DMS79 (cell line): ENCODE results near the gene FOXL3.

Experiments
- DNase-seq: peaks from one replicate; lab custom pipeline; 2025; lab: John Stamatoyannopoulos, UW

Gene FOXL3

DNA sequence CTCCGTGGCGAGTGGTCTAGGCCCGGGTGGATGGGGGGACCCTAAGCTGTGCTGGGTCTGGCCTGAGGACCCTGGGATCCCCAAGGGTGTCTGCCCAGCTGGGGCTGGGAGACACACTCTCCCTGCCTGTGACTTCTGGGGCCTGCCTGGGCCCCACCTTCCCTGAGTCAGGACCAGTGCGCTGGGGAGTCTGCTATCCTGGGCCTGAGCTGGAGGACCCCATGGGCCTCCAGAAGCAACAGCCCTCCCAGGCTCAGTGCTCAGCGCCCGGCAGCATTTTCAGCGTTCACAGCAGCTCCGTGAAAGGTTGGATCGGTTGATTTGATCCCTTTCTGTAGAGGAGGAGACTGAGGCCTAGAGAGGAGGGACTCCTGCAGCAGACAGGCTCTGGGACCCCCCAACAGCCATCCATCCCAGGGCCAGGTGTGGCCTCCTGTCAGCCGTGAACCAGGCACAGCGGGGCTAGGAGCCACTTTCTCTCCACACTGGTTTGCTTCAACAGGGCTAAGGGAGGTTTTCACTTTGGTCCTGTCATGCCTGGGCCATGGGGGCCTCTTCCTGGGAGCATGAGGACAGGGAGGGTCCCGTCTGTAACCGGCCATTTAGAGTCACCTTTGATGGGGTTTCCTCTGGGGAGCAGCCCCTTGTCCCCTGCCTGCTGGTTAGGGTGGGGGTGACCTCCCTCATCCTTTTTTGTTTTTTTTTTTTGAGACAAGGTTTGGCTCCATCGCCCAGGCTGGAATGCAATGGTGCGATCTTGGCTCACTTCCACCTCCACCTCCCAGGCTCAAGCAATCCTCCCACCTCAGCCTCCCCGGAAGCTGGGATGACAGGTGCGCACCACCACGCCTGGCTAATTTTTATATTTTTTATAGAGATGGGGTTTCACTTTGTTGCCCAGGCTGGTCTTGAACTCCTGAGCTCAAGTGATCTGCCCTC is 12.4 kb downstream of the FOXL3 start:
- DNase-seq: no peak

GRCh38 chr7:303425-303824 is 13.5 kb downstream of the FOXL3 start:
- DNase-seq: no peak

GRCh38 chr7:303884-304573 is 14.1 kb downstream of the FOXL3 start:
- no peak for DNase-seq

- DNase-seq: no peak
These were observed 14.8 kb downstream of the FOXL3 start for GRCh38 chr7:304574-305409.

GRCh38 chr7:305410-306151 is 15.6 kb downstream of the FOXL3 start:
- no peak for DNase-seq

GRCh38 chr7:307970-308369 is 18.0 kb downstream of the FOXL3 start:
- DNase-seq: no peak

DNA sequence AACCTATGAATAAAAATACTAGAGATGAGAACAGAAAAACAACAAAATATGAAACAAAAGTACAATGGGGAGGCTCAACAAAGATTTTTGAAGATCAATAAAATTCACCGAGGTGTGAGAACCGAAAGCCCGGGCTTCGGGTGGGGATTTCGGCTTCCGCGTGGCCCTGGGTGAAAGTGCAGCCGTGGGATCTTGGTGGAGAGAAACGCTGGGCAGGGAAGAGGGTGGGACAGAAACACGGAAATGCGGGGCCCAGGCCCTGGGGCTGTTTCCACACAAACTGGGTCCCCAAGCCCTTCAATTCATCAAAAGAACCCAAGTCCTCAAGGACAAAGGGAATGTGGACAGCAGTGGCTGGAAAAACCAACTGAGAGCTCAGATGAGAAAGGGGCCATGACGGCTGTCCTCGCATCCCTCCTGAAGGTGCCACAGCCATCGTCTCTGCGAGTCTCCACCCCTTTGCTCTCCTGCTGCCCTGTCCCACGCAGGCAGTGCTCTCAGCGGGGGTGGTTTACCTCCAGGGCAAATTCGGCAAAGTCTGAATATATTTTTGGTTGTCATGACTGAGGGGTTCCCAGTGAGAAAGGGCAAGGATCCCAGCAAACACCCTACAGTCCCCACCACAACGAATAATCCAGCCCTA is 19.7 kb downstream of the FOXL3 start:
- no peak for DNase-seq

DNA sequence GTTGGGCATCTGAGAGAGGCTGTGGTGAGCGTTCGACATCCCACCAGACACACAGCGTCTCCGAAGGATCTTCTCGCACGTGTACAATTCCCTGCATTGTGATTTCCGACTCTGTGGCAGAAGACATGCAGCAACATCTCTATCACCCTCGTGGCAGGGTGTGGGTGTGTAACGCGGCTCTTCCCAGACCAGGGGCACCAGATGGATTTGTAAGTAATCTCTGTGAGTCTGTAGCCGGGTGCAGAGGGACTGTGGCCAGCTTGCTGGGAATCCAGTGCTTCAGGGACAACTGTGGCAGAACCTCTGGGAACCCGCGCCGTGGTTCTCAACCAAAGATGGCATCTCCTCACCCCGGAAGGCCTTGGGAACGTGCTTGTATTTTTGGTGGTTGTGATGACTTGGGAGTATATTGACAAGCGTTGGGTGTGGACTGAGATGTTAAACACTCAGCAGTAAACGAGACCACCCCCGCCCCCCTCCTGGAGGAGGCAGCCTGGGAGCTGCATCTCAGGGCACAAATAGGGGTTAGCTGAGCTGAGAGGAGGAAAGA is 21.2 kb downstream of the FOXL3 start:
- no peak for DNase-seq

DNA sequence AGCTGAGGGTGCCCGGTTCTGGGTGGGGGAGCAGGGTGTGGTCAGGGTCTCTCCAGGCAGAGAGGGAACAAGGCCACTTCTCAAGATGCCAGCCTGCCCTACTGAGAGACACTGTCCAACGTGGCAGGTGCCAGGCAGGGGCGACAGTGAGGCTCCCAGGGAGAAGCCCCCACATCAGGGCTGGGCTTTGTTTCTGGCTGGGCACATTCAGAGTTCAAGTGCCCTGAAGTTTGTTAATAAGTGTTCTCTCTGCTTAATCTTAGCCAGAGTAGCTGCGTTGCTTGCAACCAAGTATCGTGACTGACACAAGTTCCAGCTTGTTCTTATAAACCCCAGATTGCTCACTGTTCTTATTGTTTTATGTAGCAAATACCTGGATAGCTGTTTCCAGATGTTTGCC is 21.8 kb downstream of the FOXL3 start:
- peak; percentile 52 for DNase-seq

DNA sequence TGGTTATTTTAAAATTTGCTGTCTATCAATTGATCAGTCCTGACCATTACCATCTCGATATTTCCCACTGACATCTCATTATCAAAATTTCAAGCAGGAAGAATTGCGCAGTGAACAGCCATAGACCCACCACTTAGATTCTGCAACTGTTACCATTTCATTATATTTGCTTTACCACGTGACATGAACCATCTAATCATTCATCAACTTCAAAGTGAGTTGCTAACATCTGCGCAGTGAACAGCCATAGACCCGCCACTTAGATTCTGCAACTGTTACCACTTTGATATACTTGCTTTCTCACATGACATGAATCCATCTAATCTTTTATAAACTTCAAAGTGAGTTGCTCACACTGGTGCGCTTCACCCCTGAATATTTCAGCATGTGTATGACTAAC is 22.5 kb downstream of the FOXL3 start:
- DNase-seq: no peak

- DNase-seq: no peak
These were observed 24.9 kb downstream of the FOXL3 start for GRCh38 chr7:314853-315252.

- DNase-seq: no peak
These were observed 25.7 kb downstream of the FOXL3 start for GRCh38 chr7:315516-316265.

DNA sequence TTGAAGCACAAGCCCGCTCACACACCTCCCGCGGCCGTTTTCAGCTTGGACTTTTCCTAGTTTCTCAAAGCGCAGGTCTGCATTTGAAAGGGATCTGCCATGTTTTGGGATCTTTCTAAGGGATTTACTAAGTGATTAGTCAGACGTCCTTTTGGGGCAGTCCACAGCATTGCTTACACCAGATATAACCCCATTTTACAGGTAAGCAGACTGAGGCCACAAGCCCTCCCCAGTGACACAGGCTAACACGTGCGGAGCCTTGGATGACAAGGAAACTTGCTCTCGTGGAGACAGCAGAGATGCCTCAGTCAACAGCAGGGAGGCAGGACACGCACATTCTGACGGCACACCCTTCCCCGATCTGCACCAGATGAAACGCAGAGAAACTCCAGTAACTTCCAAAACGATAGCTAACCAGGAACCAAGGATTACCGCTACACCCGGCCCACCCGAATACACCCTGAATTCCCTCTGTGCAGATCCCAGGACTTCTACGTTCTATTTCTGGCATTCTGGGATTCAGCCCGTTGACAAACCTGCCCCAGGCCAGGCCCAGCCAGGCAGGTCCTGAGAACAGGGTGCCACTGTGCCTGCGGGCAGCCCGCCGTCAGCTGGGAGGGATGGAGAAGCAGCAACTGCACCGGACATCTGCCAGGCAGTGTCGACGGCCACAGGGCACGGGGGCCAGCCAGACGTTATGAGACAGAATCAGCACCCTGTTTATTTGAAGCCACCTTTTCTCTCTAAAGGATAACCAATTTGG is 27.9 kb downstream of the FOXL3 start:
- DNase-seq: no peak

- no peak for DNase-seq
These were observed 28.5 kb downstream of the FOXL3 start for GRCh38 chr7:318476-318875.

GRCh38 chr7:318878-319661 is 29.1 kb downstream of the FOXL3 start:
- DNase-seq: no peak

GRCh38 chr7:320297-320696 is 30.3 kb downstream of the FOXL3 start:
- no peak for DNase-seq

DNA sequence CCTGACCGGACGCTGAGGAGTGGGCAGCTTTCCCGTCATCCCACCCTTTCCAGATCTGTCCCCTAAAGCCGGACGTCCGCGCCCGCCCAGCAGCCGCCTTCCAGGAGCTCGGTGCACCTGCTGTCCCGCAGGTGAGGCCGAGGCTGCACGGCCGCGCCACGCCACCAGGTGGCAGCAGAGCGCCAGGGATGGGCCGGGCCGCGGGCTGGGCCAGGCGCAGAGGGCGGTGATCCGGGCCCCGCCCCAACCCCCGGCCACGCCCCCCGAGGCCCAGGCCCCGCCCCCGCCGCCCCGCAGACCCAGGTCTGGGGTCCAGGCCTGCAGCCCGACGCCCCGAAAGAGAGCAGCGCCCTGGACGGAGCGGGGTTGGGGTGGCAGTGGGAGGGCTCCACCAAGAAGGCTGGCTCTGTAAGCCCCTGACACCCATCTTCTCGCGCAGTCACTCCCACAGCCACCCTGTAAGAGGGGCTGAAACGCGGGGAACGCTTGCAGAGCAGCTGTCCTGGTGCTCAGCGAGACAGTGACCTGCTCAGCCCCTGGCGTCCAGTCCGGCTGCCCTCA is 32.2 kb downstream of the FOXL3 start:
- no peak for DNase-seq

DNA sequence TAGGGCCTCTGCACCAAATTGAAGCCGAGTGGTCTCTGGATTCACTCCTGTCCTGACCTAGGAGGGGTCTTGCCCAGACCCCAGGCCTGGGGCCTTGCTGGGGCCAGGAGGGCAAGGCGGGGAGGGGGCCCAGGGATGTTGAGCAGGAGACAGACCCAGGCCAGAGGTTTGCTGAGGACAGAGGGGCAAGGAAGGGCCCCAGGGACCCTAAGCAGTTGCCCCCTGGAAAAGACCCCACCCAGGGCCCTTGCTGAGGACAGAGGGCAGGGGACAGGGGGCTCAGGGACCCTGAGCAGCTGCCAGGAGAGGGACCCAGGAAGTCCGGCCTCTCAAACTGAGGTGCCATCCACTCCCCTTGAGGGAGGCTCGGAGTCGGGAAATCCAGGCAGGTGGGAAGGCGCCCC is 32.7 kb downstream of the FOXL3 start:
- DNase-seq: no peak
